ENCODE data around the gene WRAP53.

WRAP53 gene

GRCh38 chr17:7688808-7689316, 585 bp downstream of the WRAP53 start:
- Mint-ChIP-seq H3K27ac (peak overlapping the region; percentile 98), H3K36me3 (ENCODE audit: low read depth) (peaks cover 69% of the 10 kb centered on the region), H3K9me3 (no peaks in the 10 kb centered on the region), H3K4me3 (peak overlapping the region; percentile 98), H3K4me1 (ENCODE audit: low read depth) (peaks cover 44% of the 10 kb centered on the region), H3K27me3 (no peaks in the 10 kb centered on the region)
- intact Hi-C loops (cut with micrococcal nuclease), result loop anchor here (2.0 to 5.0 kb wide), 2 partner anchors 62 to 117 kb away; partner anchors contain the start of gene SAT2

GRCh38 chr17:7695586-7695985, 7.3 kb downstream of the WRAP53 start:
- Mint-ChIP-seq H3K27me3 (no peaks in the 10 kb centered on the region), H3K4me3 (no peak overlapping the region), H3K4me1 (ENCODE audit: low read depth) (no peaks in the 10 kb centered on the region), H3K36me3 (ENCODE audit: low read depth) (peaks cover 49% of the 10 kb centered on the region), H3K9me3 (no peaks in the 10 kb centered on the region), H3K27ac (no peak overlapping the region)
- intact Hi-C loops (cut with micrococcal nuclease), result no loop called here

GRCh38 chr17:7697828-7698588, 9.7 kb downstream of the WRAP53 start:
- H3K27ac Mint-ChIP-seq, result no peak overlapping the region
- no peaks in the 10 kb centered on the region for H3K4me1 Mint-ChIP-seq (ENCODE audit: low read depth)
- H3K4me3 Mint-ChIP-seq, result no peak overlapping the region
- H3K27me3 Mint-ChIP-seq, result peaks cover under 1% of the 10 kb centered on the region
- peaks cover 61% of the 10 kb centered on the region for H3K36me3 Mint-ChIP-seq (ENCODE audit: low read depth)
- H3K9me3 Mint-ChIP-seq, result no peaks in the 10 kb centered on the region
- intact Hi-C loops (cut with micrococcal nuclease), result no loop called here

- intact Hi-C loops (cut with micrococcal nuclease), result no loop called here
- Mint-ChIP-seq H3K27ac (no peak overlapping the region), H3K4me3 (no peak overlapping the region), H3K9me3 (no peaks in the 10 kb centered on the region), H3K4me1 (ENCODE audit: low read depth) (peaks cover 9% of the 10 kb centered on the region), H3K36me3 (ENCODE audit: low read depth) (peaks cover 48% of the 10 kb centered on the region), H3K27me3 (peaks cover 20% of the 10 kb centered on the region)
Observed at GRCh38 chr17:7700510-7700909, 12.2 kb downstream of the WRAP53 start.

- Mint-ChIP-seq H3K27me3 (peaks cover 32% of the 10 kb centered on the region), H3K4me1 (ENCODE audit: low read depth) (peaks cover 14% of the 10 kb centered on the region), H3K36me3 (ENCODE audit: low read depth) (peaks cover 36% of the 10 kb centered on the region), H3K4me3 (no peak overlapping the region), H3K9me3 (no peaks in the 10 kb centered on the region), H3K27ac (no peak overlapping the region)
- intact Hi-C loops (cut with micrococcal nuclease), result no loop called here
Observed at GRCh38 chr17:7701681-7702080, 13.4 kb downstream of the WRAP53 start.

GRCh38 chr17:7702776-7703175, 14.5 kb downstream of the WRAP53 start:
- intact Hi-C loops (cut with micrococcal nuclease), result no loop called here
- H3K9me3 Mint-ChIP-seq, result no peaks in the 10 kb centered on the region

GRCh38 chr17:7703584-7704479, 15.6 kb downstream of the WRAP53 start:
- intact Hi-C loops (cut with micrococcal nuclease), result no loop called here
- Mint-ChIP-seq H3K27ac (no peak overlapping the region), H3K27me3 (peaks cover 53% of the 10 kb centered on the region), H3K36me3 (ENCODE audit: low read depth) (peaks cover 34% of the 10 kb centered on the region), H3K4me3 (no peak overlapping the region), H3K4me1 (ENCODE audit: low read depth) (peaks cover 14% of the 10 kb centered on the region), H3K9me3 (no peaks in the 10 kb centered on the region)

More at GRCh38 chr17:7702776-7703175, 14.5 kb downstream of the WRAP53 start:
- Mint-ChIP-seq H3K4me1 (ENCODE audit: low read depth) (peaks cover 14% of the 10 kb centered on the region), H3K36me3 (ENCODE audit: low read depth) (peaks cover 34% of the 10 kb centered on the region), H3K4me3 (no peak overlapping the region), H3K27me3 (peaks cover 42% of the 10 kb centered on the region), H3K27ac (no peak overlapping the region)

- H3K36me3 Mint-ChIP-seq (ENCODE audit: low read depth), result peaks cover 34% of the 10 kb centered on the region
- intact Hi-C loops (cut with micrococcal nuclease), result no loop called here
Observed at GRCh38 chr17:7704601-7705268, 16.5 kb downstream of the WRAP53 start, which contains the start of gene EFNB3. TSS of gene EFNB3 (plus strand) at chr17:7705202. CDS start at chr17:7705599, 397 bp downstream.

GRCh38 chr17:7705269-7706255, 17.3 kb downstream of the WRAP53 start:
- H3K27me3 Mint-ChIP-seq, result peaks cover 58% of the 10 kb centered on the region
- H3K4me3 Mint-ChIP-seq, result no peak overlapping the region
- H3K4me1 Mint-ChIP-seq (ENCODE audit: low read depth), result peaks cover 24% of the 10 kb centered on the region
- intact Hi-C loops (cut with micrococcal nuclease), result no loop called here
- peaks cover 31% of the 10 kb centered on the region for H3K36me3 Mint-ChIP-seq (ENCODE audit: low read depth)
- H3K9me3 Mint-ChIP-seq, result peaks cover under 1% of the 10 kb centered on the region
- H3K27ac Mint-ChIP-seq, result no peak overlapping the region

More at GRCh38 chr17:7704601-7705268, 16.5 kb downstream of the WRAP53 start, which contains the start of gene EFNB3:
- Mint-ChIP-seq H3K27me3 (peaks cover 56% of the 10 kb centered on the region), H3K27ac (no peak within 1 kb of the TSS), H3K9me3 (no peaks in the 10 kb centered on the region), H3K4me1 (ENCODE audit: low read depth) (peaks cover 15% of the 10 kb centered on the region), H3K4me3 (peak within 1 kb of the TSS; percentile 49)

- no peak overlapping the region for H3K27ac Mint-ChIP-seq
- H3K4me1 Mint-ChIP-seq (ENCODE audit: low read depth), result peaks cover 35% of the 10 kb centered on the region
- intact Hi-C loops (cut with micrococcal nuclease), result no loop called here
- peaks cover 19% of the 10 kb centered on the region for H3K36me3 Mint-ChIP-seq (ENCODE audit: low read depth)
- H3K9me3 Mint-ChIP-seq, result peaks cover 8% of the 10 kb centered on the region
- peaks cover 63% of the 10 kb centered on the region for H3K27me3 Mint-ChIP-seq
- no peak overlapping the region for H3K4me3 Mint-ChIP-seq
Observed at GRCh38 chr17:7706631-7707354, 18.5 kb downstream of the WRAP53 start.

- Mint-ChIP-seq H3K27ac (no peak overlapping the region), H3K36me3 (ENCODE audit: low read depth) (peaks cover 13% of the 10 kb centered on the region), H3K9me3 (peaks cover 8% of the 10 kb centered on the region), H3K4me1 (ENCODE audit: low read depth) (peaks cover 35% of the 10 kb centered on the region), H3K4me3 (no peak overlapping the region), H3K27me3 (peaks cover 69% of the 10 kb centered on the region)
- intact Hi-C loops (cut with micrococcal nuclease), result no loop called here
Observed at GRCh38 chr17:7707446-7707845, 19.2 kb downstream of the WRAP53 start.

All from dendritic cell treated with granulocyte-macrophage colony-stimulating factor and Interleukin-4, amounts not matched to agents 40 ng/mL and 50 ng/mL, for 4 days (primary cell).